ENCODE data around the gene CHORDC1.
"Not testable (repeated sequence)": the region's sequence is repeated elsewhere in the genome, so short reads cannot be mapped to it uniquely, and the experiment has no call there.

The CHORDC1 gene

GRCh38 chr11:90219438-90219837 lies 3.4 kb downstream of the CHORDC1 start:
- no peak for TF ChIP-seq CTCF (IDR thresholded peaks at IDR 0.05; ENCODE audit: low read depth, low read length)
- DNase-seq (ENCODE audit: low read depth in 2 of 2): no peak

GRCh38 chr11:90218606-90219005 lies 4.2 kb downstream of the CHORDC1 start:
- DNase-seq (ENCODE audit: low read depth in 2 of 2): no peak
- no peak overlapping the region for H3K4me3 ChIP-seq (replicated peaks in 1 of 2; ENCODE audit: low read depth in 2 of 2, low read length in 2 of 2)
- no peak for TF ChIP-seq CTCF (IDR thresholded peaks at IDR 0.05; ENCODE audit: low read depth, low read length)

More at GRCh38 chr11:90219438-90219837, 3.4 kb downstream of the CHORDC1 start:
- no peak overlapping the region for H3K4me3 ChIP-seq (replicated peaks in 1 of 2; ENCODE audit: low read depth in 2 of 2, low read length in 2 of 2)

GRCh38 chr11:90216611-90217010 lies 6.2 kb downstream of the CHORDC1 start:
- H3K4me3 ChIP-seq (replicated peaks in 1 of 2; ENCODE audit: low read depth in 2 of 2, low read length in 2 of 2): no peak overlapping the region
- DNase-seq (ENCODE audit: low read depth in 2 of 2): no peak
- TF ChIP-seq CTCF (IDR thresholded peaks at IDR 0.05; ENCODE audit: low read depth, low read length): no peak

GRCh38 chr11:90213322-90213721 lies 9.5 kb downstream of the CHORDC1 start:
- TF ChIP-seq CTCF (IDR thresholded peaks at IDR 0.05; ENCODE audit: low read depth, low read length): no peak
- no peak for DNase-seq (ENCODE audit: low read depth in 2 of 2)
- H3K4me3 ChIP-seq (replicated peaks in 1 of 2; ENCODE audit: low read depth in 2 of 2, low read length in 2 of 2): no peak overlapping the region

GRCh38 chr11:90208857-90209256 lies 14.0 kb downstream of the CHORDC1 start:
- no peak for TF ChIP-seq CTCF (IDR thresholded peaks at IDR 0.05; ENCODE audit: low read depth, low read length)
- DNase-seq (ENCODE audit: low read depth in 2 of 2): no peak
- no peak overlapping the region for H3K4me3 ChIP-seq (replicated peaks in 1 of 2; ENCODE audit: low read depth in 2 of 2, low read length in 2 of 2)

- DNase-seq (ENCODE audit: low read depth in 2 of 2); H3K4me3 ChIP-seq (replicated peaks in 1 of 2; ENCODE audit: low read depth in 2 of 2, low read length in 2 of 2): not testable (repeated sequence)
Observed at GRCh38 chr11:90207992-90208391, 14.9 kb downstream of the CHORDC1 start.

- peak; percentile 76 to 77 for DNase-seq (ENCODE audit: low read depth in 2 of 2)
- H3K4me3 ChIP-seq (replicated peaks in 1 of 2; ENCODE audit: low read depth in 2 of 2, low read length in 2 of 2): no peak overlapping the region
- TF ChIP-seq CTCF (IDR thresholded peaks at IDR 0.05; ENCODE audit: low read depth, low read length): peak; percentile 94
Observed at GRCh38 chr11:90204832-90205646, 17.8 kb downstream of the CHORDC1 start.

Measured in cardiac fibroblast (primary cell).